Spleen (tissue), 7 donors: ENCODE results near the gene SLAMF6.

Source experiments
- CTCF ChIP-seq, 11 experiments: fragments of 200-600 bp in 7 of 11; fragments of 450-650 bp in 4 of 11; sonication (generic) in 4 of 11; IDR thresholded peaks in 8 of 11; conservative IDR thresholded peaks in 3 of 11; 1 replicate in 7 of 11; 2 replicates in 4 of 11; pipeline versions ENCODE4 v1.4.0 to v1.8.0; 2016 to 2021; ENCODE audit warnings: antibody characterized with exemption in 11 of 11, inconsistent platforms in 4 of 11, mild to moderate bottlenecking in 1 of 11
- POLR2A ChIP-seq, 3 donors: fragments of 450-650 bp; IDR thresholded peaks; one replicate each; pipeline ENCODE4 v1.5.1; 2017; ENCODE audit warnings: antibody characterized with exemption in 3 of 3, mild to moderate bottlenecking in 1 of 3
- donor health status: DM: no; HTN: no; CAD: no; lungs with moderate emphysema.
- donor health status: DM: no; HTN: no; CAD: no.
- donor health status: DM: no; HTN: no; CAD: no.

DNA sequence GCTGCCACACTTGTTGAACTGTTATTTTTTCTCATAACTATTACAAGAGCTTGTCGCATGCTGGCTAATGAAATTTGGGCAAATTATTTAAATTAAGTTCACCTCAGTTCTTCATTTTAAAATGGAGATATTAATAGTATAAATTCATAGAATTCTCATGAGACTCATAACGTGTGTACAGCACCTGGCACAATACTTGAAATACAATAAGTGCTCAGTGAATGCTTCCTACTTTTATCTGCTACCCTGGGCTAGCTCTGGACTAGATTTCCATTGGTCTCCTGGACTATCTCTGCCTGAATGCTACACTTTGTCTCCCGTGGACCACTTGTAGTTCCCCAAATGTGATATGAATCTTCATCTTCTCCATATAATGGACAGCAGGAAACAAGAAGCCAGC lies 919 bp downstream of the SLAMF6 start:
- TF ChIP-seq POLR2A (IDR thresholded peaks at IDR 0.05) = no peak
- no peak for TF ChIP-seq CTCF (IDR thresholded peaks at IDR 0.05 in 8 of 11, conservative IDR thresholded peaks at IDR 0.05 in 3 of 11)
